Neural cell (in vitro differentiated cells): ENCODE measurements around the gene VAV2. TPM values are rescaled to one million over a fixed set of nuclear protein-coding genes. Genes with fewer than 3 reads are reported as not detected.

ENCODE experiments used
- H2AFZ ChIP-seq: fragments of 200-600, 300-800 bp; sonication (generic), shearing (Covaris generic); 2 replicates; pipeline ENCODE4 v1.6.0; 2014; ENCODE audit warnings: low read depth, mild to moderate bottlenecking, antibody characterized with exemption, low read length, moderate library complexity
- H3F3A ChIP-seq: fragments of 200-600 bp; shearing (Covaris generic); 2 replicates; pipeline ENCODE4 v1.6.1; 2016; ENCODE audit warnings: mild to moderate bottlenecking, moderate library complexity, mixed read lengths, antibody characterized with exemption, low read length; ENCODE audit not compliant: insufficient read depth, poor library complexity, severe bottlenecking
- H3K27ac ChIP-seq: fragments of 200-600, 300-800 bp; sonication (generic), shearing (Covaris generic); 2 replicates; pipeline ENCODE4 v1.5.1; 2014; ENCODE audit warnings: mild to moderate bottlenecking, low read length, moderate library complexity
- H3K27me3 ChIP-seq: fragments of 300-800, 200-600 bp; sonication (generic), shearing (Covaris generic); 2 replicates; pipeline ENCODE4 v1.6.0; 2014; ENCODE audit warnings: mild to moderate bottlenecking, low read depth, low read length, moderate library complexity; ENCODE audit not compliant: insufficient read depth
- H3K36me3 ChIP-seq: fragments of 300-800, 200-600 bp; sonication (generic), shearing (Covaris generic); 2 replicates; pipeline ENCODE4 v1.5.1; 2014; ENCODE audit warnings: mild to moderate bottlenecking, antibody characterized with exemption, low read length, moderate library complexity; ENCODE audit not compliant: insufficient read depth
- H3K4me2 ChIP-seq: fragments of 300-800, 200-600 bp; sonication (generic), shearing (Covaris generic); 2 replicates; pipeline ENCODE4 v1.6.0; 2014; ENCODE audit warnings: mild to moderate bottlenecking, low read length
- H3K4me3 ChIP-seq: fragments of 300-800, 200-600 bp; sonication (generic), shearing (Covaris generic); 2 replicates; pipeline ENCODE4 v1.5.1; 2014; ENCODE audit warnings: mild to moderate bottlenecking, low read length, moderate library complexity
- H3K79me2 ChIP-seq: fragments of 200-600 bp; shearing (Covaris generic); replicated peaks from 2 replicates; pipeline ENCODE4 v1.6.0; 2014; ENCODE audit warnings: mild to moderate bottlenecking, low read length, moderate library complexity; ENCODE audit not compliant: insufficient read depth
- H3K9ac ChIP-seq: fragments of 300-800, 200-600 bp; sonication (generic), shearing (Covaris generic); 2 replicates; pipeline ENCODE4 v1.6.1; 2016; ENCODE audit warnings: mild to moderate bottlenecking, low read length, mixed read lengths
- H3K9me2 ChIP-seq: fragments of 200-600 bp; shearing (Covaris generic); 2 replicates; pipeline ENCODE4 v1.6.1; 2016; ENCODE audit warnings: mild to moderate bottlenecking, low read length, mixed read lengths; ENCODE audit not compliant: insufficient read depth
- H3K9me3 ChIP-seq: fragments of 200-600, 300-800 bp; sonication (generic), shearing (Covaris generic); 2 replicates; pipeline ENCODE4 v1.6.1; 2016; ENCODE audit warnings: mild to moderate bottlenecking, mixed run types, low read length, moderate library complexity, mixed read lengths
- H4K20me1 ChIP-seq: fragments of 200-600 bp; shearing (Covaris generic); 2 replicates; pipeline ENCODE4 v1.6.1; 2016; ENCODE audit warnings: mild to moderate bottlenecking, mixed run types; ENCODE audit not compliant: insufficient read depth
- EP300 ChIP-seq: fragments of 450-650 bp; conservative IDR thresholded peaks from 2 replicates; pipeline ENCODE4 v1.6.1; 2014; ENCODE audit warnings: antibody characterized with exemption, mild to moderate bottlenecking, moderate library complexity; ENCODE audit not compliant: poor library complexity, severe bottlenecking
- EZH2 ChIP-seq: fragments of 200-600, 300-800 bp; shearing (Covaris generic), sonication (generic); IDR thresholded peaks from 2 replicates; pipeline ENCODE4 v1.6.1; 2014; ENCODE audit warnings: antibody characterized with exemption, low read length, borderline replicate concordance, mild to moderate bottlenecking; ENCODE audit not compliant: insufficient read depth, poor library complexity, severe bottlenecking
- MXI1 ChIP-seq: fragments of 450-650 bp; conservative IDR thresholded peaks from 2 replicates; pipeline ENCODE4 v1.6.1; 2014; ENCODE audit warnings: antibody characterized with exemption, mild to moderate bottlenecking; ENCODE audit not compliant: poor library complexity, severe bottlenecking
- POLR2AphosphoS5 ChIP-seq: IDR thresholded peaks from 2 replicates; pipeline ENCODE4 v1.6.1; 2012
- RAD21 ChIP-seq: fragments of 450-650 bp; conservative IDR thresholded peaks from 2 replicates; pipeline ENCODE4 v1.6.1; 2014; ENCODE audit warnings: antibody characterized with exemption, mild to moderate bottlenecking, moderate library complexity
- SMC3 ChIP-seq: fragments of 450-650 bp; conservative IDR thresholded peaks from 2 replicates; pipeline ENCODE4 v1.6.1; 2014; ENCODE audit warnings: antibody characterized with exemption, mild to moderate bottlenecking, moderate library complexity; ENCODE audit not compliant: poor library complexity
- TAF1 ChIP-seq: IDR thresholded peaks from 2 replicates; pipeline ENCODE4 v1.6.1; 2012; ENCODE audit warnings: low read depth
- polyA plus RNA-seq: library from polyadenylated mRNA; depleted of rRNA; stranded (reverse); fragments of >200 nt; gene quantifications from 2 replicates; pipeline ENCODE4 v1.2.3, GENCODE V29; 2014
- TF ChIP-seq, protein P1 (sequence below): IDR thresholded peaks from 2 replicates; pipeline ENCODE4 v1.6.1; 2012; ENCODE audit warnings: borderline replicate concordance
- TF ChIP-seq, protein P2 (sequence below): fragments of 450-650 bp; IDR thresholded peaks from 2 replicates; pipeline ENCODE4 v1.5.1; 2014; ENCODE audit warnings: antibody characterized with exemption, mild to moderate bottlenecking, moderate library complexity; ENCODE audit not compliant: poor library complexity, severe bottlenecking

Gene VAV2
- polyA plus RNA-seq, 1 donor from 2014 or later = 35.2 TPM

DNA sequence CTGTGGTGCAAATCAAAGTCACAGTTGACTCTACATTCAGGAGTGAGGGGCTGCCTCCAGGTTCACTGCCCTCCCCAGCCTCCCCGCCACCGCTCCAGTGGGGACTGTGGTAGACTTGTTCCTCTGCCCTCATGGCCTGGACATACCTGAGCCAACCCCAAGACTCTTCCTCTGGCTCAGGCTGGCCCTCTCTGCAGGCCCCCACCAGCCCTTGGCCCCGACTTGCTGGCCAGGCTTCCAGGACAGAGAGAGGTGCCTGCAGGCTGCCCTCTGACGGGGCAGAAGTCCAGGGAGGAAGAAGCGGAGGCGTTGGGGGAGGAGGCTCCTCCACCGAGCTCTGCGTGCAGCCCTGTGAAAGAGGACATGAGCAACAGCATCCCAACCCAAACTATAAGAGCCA, 251.2 kb downstream of the VAV2 start:
- H3K79me2 ChIP-seq = no peaks in the 10 kb centered on the region
- H3K27me3 ChIP-seq = no peaks in the 10 kb centered on the region
- H2AFZ ChIP-seq = no peak overlapping the region
- no peak for TF ChIP-seq EZH2
- no peak for TF ChIP-seq EP300
- no peak for TF ChIP-seq POLR2AphosphoS5
- no peak for TF ChIP-seq TAF1
- TF ChIP-seq SMC3 = no peak
- TF ChIP-seq, protein P1, sequence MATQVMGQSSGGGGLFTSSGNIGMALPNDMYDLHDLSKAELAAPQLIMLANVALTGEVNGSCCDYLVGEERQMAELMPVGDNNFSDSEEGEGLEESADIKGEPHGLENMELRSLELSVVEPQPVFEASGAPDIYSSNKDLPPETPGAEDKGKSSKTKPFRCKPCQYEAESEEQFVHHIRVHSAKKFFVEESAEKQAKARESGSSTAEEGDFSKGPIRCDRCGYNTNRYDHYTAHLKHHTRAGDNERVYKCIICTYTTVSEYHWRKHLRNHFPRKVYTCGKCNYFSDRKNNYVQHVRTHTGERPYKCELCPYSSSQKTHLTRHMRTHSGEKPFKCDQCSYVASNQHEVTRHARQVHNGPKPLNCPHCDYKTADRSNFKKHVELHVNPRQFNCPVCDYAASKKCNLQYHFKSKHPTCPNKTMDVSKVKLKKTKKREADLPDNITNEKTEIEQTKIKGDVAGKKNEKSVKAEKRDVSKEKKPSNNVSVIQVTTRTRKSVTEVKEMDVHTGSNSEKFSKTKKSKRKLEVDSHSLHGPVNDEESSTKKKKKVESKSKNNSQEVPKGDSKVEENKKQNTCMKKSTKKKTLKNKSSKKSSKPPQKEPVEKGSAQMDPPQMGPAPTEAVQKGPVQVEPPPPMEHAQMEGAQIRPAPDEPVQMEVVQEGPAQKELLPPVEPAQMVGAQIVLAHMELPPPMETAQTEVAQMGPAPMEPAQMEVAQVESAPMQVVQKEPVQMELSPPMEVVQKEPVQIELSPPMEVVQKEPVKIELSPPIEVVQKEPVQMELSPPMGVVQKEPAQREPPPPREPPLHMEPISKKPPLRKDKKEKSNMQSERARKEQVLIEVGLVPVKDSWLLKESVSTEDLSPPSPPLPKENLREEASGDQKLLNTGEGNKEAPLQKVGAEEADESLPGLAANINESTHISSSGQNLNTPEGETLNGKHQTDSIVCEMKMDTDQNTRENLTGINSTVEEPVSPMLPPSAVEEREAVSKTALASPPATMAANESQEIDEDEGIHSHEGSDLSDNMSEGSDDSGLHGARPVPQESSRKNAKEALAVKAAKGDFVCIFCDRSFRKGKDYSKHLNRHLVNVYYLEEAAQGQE = no peak
- no peak for TF ChIP-seq MXI1
- no peak for TF ChIP-seq RAD21
- TF ChIP-seq, protein P2, sequence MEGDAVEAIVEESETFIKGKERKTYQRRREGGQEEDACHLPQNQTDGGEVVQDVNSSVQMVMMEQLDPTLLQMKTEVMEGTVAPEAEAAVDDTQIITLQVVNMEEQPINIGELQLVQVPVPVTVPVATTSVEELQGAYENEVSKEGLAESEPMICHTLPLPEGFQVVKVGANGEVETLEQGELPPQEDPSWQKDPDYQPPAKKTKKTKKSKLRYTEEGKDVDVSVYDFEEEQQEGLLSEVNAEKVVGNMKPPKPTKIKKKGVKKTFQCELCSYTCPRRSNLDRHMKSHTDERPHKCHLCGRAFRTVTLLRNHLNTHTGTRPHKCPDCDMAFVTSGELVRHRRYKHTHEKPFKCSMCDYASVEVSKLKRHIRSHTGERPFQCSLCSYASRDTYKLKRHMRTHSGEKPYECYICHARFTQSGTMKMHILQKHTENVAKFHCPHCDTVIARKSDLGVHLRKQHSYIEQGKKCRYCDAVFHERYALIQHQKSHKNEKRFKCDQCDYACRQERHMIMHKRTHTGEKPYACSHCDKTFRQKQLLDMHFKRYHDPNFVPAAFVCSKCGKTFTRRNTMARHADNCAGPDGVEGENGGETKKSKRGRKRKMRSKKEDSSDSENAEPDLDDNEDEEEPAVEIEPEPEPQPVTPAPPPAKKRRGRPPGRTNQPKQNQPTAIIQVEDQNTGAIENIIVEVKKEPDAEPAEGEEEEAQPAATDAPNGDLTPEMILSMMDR = no peak
- H3K9me2 ChIP-seq = no peaks in the 10 kb centered on the region
- H3F3A ChIP-seq = no peaks in the 10 kb centered on the region
- no peak overlapping the region for H3K4me3 ChIP-seq
- no peak overlapping the region for H3K9ac ChIP-seq
- H4K20me1 ChIP-seq = no peaks in the 10 kb centered on the region
- H3K4me2 ChIP-seq = no peak overlapping the region
- H3K36me3 ChIP-seq = no peaks in the 10 kb centered on the region
- no peaks in the 10 kb centered on the region for H3K9me3 ChIP-seq
- H3K27ac ChIP-seq = no peak overlapping the region

DNA sequence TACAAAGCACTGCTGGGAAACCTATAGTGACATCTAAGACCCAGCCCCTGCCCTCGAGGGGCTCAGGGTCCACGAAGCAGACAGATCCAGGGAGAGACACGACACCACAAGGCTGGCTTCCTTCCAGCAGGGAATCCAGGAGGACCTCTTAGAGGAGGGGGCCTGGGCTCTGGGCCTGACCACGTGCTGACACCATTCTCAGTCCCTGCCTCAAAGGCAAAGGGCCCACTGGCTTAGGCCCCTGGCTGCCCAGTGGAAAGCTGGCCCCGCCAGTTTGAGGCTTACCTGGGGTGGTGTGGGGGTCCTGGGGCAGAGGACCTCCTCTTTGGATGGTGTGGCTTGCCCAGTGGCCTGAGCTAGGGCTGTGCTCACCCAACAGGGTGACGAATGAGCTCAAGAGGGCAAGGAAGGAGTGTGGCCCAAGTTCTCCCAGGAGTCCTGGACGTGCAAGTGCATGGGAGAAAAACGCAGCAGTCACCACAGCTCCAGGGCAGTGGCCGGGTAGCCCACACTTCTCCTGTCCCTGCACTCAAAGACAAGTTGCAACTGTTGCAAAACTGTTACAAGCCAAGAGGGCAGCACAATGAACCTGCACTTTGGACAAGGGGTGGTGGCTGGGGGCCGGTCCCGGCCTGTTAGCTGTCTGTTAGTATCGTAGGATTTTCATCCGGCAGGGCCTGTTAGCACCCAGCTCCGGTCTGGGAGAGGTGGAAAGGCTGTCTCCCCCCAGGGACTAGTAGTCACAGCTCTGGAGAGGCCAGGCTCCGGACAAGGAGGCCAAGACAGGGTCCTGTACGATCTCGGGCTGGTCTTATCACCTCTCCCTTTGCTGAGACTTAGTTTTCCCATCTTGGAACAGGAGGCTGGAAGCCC, 252.5 kb downstream of the VAV2 start:
- Histone ChIP-seq H3K27me3 (no peaks in the 10 kb centered on the region), H2AFZ (no peak overlapping the region)

More for the DNA sequence above, 252.5 kb downstream of the VAV2 start:
- Histone ChIP-seq H3K79me2 (no peaks in the 10 kb centered on the region), H3K9ac (no peak overlapping the region), H3K4me2 (no peak overlapping the region), H3F3A (no peaks in the 10 kb centered on the region), H3K9me2 (no peaks in the 10 kb centered on the region), H3K36me3 (no peaks in the 10 kb centered on the region), H3K9me3 (no peaks in the 10 kb centered on the region), H3K27ac (no peak overlapping the region), H3K4me3 (no peak overlapping the region), H4K20me1 (no peaks in the 10 kb centered on the region)
- no peak for TF ChIP-seq SMC3
- no peak for TF ChIP-seq EZH2
- no peak for TF ChIP-seq POLR2AphosphoS5
